Activated CD4-positive, CD25-positive, alpha-beta regulatory T cell (primary cell): ENCODE results near the gene CHST15.

Source experiments
- DNase-seq, 4 experiments: peaks; one replicate each; lab custom pipeline; 2025; lab: John Stamatoyannopoulos, UW

CHST15 gene

DNA sequence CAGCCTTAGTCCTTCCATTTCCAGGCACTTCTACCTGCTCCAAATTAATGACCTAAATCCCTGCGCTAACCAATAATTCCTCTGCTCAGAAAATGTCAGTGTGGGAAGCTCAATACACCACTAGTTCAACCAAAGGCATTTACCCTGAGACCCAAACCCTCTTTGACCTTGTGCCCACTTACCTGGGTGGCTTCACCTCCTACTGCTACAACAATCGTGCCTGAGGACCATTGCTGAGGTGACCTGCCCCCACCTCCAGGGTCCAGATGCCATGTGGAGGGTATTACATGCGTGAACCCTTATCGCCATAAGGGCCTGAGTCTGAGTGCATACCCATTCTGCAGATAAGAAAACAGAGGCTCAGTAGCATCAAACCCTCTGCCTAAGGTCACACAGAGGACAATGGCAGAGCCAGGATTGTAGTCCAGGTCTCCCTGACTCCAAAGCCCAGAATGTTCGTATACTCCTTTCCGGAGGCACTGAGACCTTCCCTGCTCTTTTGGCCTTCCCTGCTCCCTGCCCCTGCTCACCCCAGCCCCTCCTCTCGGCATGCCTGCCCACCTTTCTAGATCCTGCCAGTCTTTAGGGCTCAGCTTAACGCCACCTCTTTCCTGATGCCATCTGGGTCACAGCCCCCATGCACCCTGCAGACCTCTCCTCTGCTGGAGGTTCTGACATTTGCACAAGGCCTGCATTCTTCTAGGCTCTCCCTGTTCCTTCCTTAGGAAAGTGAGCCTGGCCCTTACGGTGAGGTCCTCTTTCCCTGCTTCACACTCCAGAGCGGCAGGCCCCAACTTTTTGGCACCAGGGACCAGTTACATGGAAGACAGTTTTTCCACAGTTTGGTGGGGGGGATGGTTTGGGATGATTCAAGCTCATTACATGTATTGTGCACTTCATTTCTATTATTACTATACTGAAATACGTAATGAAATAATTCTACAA is 94.9 kb downstream of the CHST15 start:
- no peak for DNase-seq

DNA sequence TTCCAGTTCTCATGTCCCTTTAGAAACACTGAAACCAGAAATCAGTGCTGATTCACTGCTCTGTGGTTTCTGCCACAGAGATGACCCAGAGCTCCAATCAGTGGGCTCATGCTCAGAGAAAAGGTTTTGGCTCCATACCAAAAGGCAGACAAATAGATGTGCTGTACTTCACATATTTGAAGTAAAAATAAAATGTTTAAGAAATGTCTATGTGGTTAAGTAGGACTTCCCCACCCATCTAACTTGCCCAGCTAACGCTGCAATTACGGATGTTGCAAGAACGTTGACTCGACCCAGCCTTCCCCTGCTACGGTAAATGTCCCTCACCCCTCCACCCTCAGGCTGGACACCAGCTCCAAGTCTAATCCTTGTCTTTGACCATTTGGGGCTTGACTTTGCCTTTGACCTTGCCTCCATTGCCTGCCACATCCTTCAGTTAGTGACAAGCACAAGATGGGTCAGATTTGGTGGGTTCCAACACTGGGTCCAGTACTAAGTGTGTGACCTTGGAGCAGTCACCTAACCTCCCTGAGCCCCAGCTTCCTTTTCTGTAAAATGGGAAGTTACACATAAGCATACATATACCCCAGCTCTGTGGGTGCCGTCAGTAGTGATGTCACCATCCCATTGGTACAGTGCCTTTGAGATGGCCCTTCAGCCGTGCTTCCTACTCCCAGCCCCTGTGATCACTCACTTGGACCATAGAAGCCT is 95.8 kb downstream of the CHST15 start:
- no peak for DNase-seq

- DNase-seq, result no peak
Measured at GRCh38 chr10:123997013-123997412, 96.4 kb downstream of the CHST15 start.

DNA sequence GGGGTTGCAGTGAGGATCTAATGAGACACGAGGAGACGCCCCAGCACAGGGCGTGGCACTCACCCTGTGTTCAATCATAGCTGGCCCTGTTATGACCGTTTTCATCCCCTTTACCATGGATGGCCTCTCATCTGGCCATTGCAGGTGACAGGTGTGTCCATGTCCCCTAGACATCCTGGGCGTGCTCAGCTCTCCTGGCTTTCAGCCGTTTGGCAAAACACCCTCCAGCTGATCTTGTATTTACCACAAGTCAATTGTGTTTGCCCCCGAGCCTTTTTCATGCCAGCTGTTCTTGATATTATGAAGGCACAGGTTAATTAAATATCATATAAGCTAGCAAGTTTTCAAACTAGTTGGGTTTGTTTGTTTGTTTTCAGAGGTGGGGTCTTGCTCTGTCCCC is 97.1 kb downstream of the CHST15 start:
- no peak for DNase-seq

GRCh38 chr10:123995461-123996131 is 97.8 kb downstream of the CHST15 start:
- no peak for DNase-seq

DNA sequence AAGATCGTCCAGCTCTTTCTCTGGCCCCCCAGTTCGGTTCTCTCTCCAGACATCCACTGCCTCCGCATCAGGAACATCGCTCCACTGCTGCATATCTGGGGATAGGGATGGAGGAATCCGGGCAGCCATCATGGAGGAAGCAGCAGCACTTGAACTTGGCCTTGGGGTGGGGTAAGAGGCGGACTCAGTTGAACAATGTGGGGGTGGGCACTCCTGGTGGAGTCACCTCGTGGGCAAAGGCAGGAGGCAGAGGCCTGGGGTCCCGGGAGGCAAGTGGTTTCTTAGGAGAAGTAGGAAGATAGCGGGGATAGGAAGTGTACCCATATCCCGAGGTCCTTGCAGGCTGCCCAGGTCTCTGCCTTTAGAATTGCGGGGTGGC is 98.3 kb downstream of the CHST15 start:
- no peak for DNase-seq

- DNase-seq, result peak; percentile 40 to 78 (median 62)
Measured at GRCh38 chr10:123994417-123995081, 98.8 kb downstream of the CHST15 start.

DNA sequence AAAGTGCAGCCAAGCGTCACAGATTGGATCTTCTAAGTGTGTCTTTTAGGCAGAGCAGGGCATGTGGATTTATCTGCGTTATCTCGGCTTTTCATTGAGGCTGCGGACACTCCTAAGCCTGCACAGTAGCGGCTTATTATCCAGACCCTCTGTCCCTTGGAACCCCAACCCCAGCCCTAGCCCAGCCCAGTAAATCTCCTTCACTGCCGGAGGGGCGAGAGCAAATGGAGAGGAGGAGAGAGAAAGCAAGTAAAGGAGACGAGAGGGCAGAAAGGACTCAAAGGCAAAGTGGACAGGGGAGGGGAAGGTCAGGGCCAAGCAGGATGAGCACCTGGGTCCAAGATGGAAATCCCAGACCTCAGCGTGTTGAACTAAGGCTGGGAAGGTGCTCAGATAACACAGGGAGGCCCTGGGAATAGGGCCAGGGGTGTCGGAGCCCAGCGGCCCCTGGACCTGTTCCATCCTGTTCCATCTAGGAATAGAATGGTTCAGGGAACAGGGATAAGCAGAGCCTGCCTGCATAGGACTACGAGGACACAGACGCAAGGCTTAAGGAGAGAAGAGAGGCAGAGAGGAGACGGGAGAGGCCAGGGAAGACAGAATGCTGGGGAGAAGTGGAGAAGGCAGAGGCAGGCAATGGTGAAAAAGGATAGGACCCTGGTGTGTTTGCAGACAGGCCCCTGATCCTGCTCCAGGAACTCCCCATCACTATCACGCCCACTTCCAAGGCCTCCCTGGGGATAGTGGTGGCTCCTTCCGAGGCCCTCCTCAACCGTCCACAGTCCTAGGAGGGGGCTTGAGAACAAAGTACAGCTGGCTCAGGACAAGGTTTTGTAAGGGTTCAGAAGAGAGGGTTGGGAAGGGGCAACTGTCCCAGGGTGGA is 99.6 kb downstream of the CHST15 start:
- no peak for DNase-seq

DNA sequence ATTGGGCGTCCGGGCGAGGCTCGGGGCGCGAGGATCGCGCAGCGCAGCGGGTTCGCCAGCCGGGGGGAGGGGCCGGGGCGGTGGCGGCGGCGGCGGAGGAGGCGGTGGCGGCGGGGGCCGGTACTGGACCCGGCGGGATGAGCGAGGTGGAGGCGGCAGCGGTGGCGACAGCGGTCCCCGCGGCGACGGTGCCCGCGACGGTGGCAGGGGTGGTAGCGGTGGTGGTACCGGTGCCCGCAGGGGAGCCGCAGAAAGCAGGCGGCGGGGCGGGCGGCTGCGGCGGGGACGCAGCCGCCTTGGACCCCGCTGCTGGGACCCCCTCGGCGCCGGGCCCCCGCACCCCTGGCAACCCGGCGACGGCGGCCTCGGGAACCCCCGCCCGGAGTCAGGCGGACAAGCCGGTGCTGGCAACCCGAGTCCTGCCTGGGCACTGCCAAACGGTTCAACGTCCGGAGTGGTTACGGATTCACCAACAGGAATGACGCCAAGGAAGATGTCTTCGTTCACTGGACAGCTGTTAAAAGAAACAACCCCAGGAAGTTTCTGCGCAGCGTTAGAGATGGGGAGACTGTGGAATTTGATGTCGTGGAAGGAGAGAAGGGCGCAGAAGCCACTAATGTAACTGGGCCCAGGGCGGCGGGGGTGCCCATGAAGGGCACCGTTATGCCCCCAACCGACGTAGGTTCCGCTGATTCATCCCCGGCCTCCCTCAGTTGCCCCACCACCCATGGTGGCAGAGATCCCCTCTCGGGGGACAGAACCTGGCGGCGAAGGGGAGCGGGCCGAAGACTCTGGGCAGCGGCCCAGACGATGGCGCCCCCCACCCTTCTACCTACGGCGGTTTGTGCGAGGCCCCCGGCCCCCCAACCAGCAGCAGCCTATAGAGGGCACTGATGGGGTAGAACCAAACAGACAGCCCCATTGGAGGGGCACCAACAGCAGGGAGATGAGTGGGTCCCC is 101.5 kb downstream of the CHST15 start:
- DNase-seq, result no peak

- DNase-seq, result no peak
Measured at GRCh38 chr10:123990889-123991288, 102.5 kb downstream of the CHST15 start.

- DNase-seq, result no peak
Measured at GRCh38 chr10:123988694-123989093, 104.7 kb downstream of the CHST15 start.

DNA sequence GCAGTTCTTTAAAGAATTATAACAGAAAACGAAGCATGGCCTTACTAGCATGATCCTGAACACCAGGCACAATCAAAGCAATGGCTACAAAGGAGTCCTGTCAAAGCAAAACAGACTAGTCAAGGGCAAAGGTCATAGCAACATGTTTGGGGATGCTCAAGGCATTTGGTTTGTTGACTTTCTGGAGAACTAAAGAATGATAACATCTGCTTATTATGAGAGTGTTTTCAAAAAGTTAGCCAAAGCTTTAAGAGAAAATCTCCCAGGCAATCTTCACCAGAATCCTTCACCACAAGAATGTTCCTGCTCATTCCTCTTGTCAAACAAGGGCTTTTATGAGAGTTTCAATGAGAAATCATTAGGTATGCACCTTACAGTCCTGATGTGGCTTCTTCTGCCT is 106.7 kb downstream of the CHST15 start:
- DNase-seq, result no peak

DNA sequence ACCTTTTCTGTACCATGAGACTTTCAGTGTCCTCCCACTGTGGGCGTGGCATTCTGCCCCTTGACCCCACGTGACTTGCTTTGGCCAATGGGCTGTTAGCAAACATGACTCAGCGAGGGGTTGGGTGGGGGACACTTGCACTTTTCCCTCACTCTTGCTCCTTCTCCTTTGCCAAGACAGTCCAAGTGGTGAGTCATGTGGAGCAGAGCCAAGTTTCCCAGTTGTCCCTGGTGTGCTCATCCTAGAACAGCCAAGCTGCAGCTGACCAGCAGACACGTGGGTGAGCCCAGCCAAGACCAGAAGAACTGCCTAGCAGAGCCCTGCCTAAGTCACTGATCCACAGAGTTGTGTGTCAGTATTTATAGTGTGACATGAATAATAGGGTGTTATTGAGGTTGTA is 119.0 kb downstream of the CHST15 start:
- DNase-seq, result no peak

DNA sequence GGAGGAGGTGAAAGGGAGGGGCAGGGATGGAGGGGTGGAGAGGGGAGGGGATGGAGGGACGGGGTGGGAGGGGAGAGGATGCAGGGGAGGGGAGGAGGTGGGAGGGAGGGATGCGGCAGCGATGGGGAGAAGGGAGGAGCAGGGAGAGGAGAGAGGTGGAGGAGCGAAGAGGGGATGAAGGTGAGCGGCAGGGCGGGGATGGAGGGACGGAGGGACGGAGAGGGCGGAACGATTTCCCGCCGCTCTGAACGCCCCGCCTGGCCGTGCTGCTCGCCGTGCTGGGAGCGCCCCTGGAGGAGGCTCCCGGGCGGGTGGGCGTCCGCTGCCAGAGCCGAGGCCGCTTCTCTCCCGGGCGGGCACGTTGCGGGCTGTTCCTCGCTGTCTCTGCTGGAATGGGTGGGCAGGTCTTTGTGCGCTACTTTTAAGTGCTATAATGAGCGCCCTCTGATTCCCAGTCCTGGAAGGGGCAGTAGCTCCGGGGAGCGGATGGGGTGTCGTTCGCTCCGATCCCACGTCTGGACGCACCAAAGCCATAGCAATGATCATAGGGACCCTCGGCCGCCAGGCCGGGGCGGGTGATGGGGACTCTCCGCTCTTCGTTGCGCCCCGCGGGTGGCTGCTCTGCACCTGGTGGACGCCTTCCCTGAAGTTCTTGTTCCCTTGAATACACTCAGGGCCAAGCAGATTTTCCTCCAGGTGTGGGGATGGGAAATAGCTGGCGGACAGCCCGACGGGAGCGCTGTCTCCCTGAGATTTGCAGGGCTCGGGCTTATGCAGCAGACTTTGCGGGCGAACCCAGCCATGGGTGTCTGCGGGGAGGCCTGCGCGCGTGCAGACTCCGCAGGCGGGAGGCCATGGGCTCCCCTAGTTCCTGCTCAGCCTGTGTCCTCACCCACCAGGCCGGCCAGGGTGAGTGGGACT is 120.7 kb downstream of the CHST15 start:
- no peak for DNase-seq

DNA sequence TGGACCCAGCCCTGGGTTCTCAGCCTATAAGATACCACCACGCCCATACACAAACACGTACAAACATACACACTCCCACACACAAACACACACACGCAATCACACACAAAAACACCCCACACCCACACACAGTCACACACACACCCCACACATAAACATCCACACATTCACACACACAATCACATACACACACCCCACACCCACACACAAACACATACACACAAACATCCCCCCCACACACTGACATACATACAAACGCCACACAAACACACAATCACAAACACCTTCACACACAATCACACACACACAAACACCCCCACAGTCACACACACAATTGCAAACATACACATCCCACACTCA is 122.5 kb downstream of the CHST15 start:
- DNase-seq, result no peak

DNA sequence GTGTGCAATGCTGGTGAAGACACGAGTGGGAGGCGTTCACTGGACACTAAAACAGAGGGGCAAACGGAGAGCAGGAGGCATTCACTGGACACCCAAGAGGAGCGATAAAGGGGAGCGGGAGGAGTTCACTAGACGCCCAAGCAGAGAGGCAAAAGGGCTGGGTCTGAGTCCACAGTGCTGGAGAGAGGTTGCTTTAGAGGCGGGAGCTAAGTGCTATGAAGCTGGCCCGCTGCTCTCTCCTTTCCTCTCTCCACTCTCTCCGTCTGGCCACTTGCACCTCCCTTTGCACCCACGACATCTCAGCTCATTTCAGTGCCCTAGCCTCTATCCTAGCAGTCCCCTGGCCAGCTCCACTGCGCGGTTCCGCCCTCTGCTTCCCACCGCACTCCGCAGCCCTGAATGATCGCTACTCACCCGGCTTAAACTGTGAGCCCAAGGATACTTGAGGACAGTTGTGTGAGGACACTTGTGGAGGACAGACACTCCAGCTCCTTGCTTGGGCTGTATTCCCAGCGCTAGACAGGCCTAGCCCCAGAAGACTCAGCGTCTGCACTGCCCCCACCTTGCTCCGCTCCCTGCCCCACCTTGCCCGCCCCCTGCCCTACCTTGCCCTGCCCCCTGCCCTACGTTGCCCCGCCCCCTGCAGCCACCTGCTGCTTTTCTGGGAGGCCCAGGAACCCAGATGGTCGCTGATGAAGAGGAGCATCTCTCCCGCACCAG is 123.0 kb downstream of the CHST15 start:
- no peak for DNase-seq

GRCh38 chr10:123967626-123968243 is 125.7 kb downstream of the CHST15 start:
- DNase-seq, result peak in 1 of 4 experiments; percentile 17

DNA sequence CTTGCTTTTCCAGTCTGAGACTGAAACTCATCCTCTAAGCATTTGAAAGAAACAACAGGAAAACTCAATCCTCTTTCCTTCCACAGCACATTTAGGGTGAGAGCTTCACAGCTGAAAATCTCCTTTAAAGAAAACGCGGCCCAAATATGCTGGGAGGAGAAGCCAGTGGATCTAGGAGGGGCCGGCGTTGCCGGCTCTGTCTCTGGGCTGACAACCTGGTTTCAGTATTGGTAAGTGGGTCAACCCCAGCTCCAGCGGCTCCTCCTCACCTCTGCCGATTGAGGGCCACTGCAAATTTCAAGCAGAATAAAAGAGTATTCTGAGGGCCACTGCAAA is 126.5 kb downstream of the CHST15 start:
- no peak for DNase-seq
